Activated CD4-positive, alpha-beta T cell treated with anti-CD3 and anti-CD28 coated beads, Interleukin-10, Interleukin-2, amounts not matched to agents 100 ng/mL and 50 ng/mL, durations not matched to agents 16 hours and 8 hours (primary cell): ENCODE results near the gene ANKRD12.

Experiments used
- DNase-seq: peaks from one replicate; pipeline ENCODE4 v3.0.0-alpha.2; 2020

Gene ANKRD12

GRCh38 chr18:9188359-9189231 is 52.0 kb downstream of the ANKRD12 start:
- no peak for DNase-seq

GRCh38 chr18:9189491-9189890 is 52.9 kb downstream of the ANKRD12 start:
- DNase-seq = no peak

GRCh38 chr18:9191658-9192256 is 55.2 kb downstream of the ANKRD12 start:
- no peak for DNase-seq

GRCh38 chr18:9193031-9193430 is 56.5 kb downstream of the ANKRD12 start:
- DNase-seq = no peak

- no peak for DNase-seq
Observed at GRCh38 chr18:9196568-9196967, 60.0 kb downstream of the ANKRD12 start.

GRCh38 chr18:9199681-9200080 is 63.1 kb downstream of the ANKRD12 start:
- DNase-seq = no peak

GRCh38 chr18:9201224-9201623 is 64.6 kb downstream of the ANKRD12 start:
- no peak for DNase-seq

GRCh38 chr18:9204659-9205058 is 68.1 kb downstream of the ANKRD12 start:
- DNase-seq = no peak

GRCh38 chr18:9206421-9206820 is 69.8 kb downstream of the ANKRD12 start:
- DNase-seq = no peak

GRCh38 chr18:9209279-9209678 is 72.7 kb downstream of the ANKRD12 start:
- DNase-seq = no peak

GRCh38 chr18:9210966-9211365 is 74.4 kb downstream of the ANKRD12 start:
- no peak for DNase-seq

GRCh38 chr18:9211955-9212354 is 75.4 kb downstream of the ANKRD12 start:
- no peak for DNase-seq

- DNase-seq = no peak
Observed at GRCh38 chr18:9215221-9215933, 78.8 kb downstream of the ANKRD12 start.

- DNase-seq = no peak
Observed at GRCh38 chr18:9216459-9216858, 79.9 kb downstream of the ANKRD12 start.

- no peak for DNase-seq
Observed at GRCh38 chr18:9217743-9218451, 81.3 kb downstream of the ANKRD12 start.

GRCh38 chr18:9221040-9221439 is 84.5 kb downstream of the ANKRD12 start:
- DNase-seq = no peak

- DNase-seq = no peak
Observed at GRCh38 chr18:9221661-9222060, 85.1 kb downstream of the ANKRD12 start.

- no peak for DNase-seq
Observed at GRCh38 chr18:9223356-9223755, 86.8 kb downstream of the ANKRD12 start.

GRCh38 chr18:9226463-9226862 is 89.9 kb downstream of the ANKRD12 start:
- DNase-seq = no peak

- no peak for DNase-seq
Observed at GRCh38 chr18:9231852-9232486, 95.4 kb downstream of the ANKRD12 start.

GRCh38 chr18:9232977-9233376 is 96.4 kb downstream of the ANKRD12 start:
- no peak for DNase-seq

- DNase-seq = no peak
Observed at GRCh38 chr18:9233771-9234440, 97.3 kb downstream of the ANKRD12 start.
